ENCODE measurements around the gene PRKCA. TPM values are rescaled to one million over a fixed set of nuclear protein-coding genes. Genes with fewer than 3 reads are reported as not detected.

PRKCA gene
- total and polyA plus RNA-seq, 2 of the 13 experiments (the other 11 are each of a cell fraction or from before 2014, with no cell fraction given) = 18.5 to 21.5 TPM

- Histone ChIP-seq H2AFZ (ENCODE audit: low read length) (no peak overlapping the region), H3K9ac (ENCODE audit: insufficient read depth, low read depth, low read length) (no peak overlapping the region), H4K20me1 (ENCODE audit: insufficient read depth, low read length) (no peaks in the 10 kb centered on the region; the same call in 1 of the 2 replicates), H3K27me3 (ENCODE audit: control insufficient read depth in 1 of 2, insufficient read depth in 2 of 2, low read length in 2 of 2) (no peaks in the 10 kb centered on the region), H3K27ac (ENCODE audit: extremely low read length, insufficient read depth, low read length) (no peak overlapping the region), H3K9me3 (ENCODE audit: low read length) (no peaks in the 10 kb centered on the region), H3K4me3 (replicated peaks in 1 of 3; ENCODE audit: insufficient read depth in 1 of 3, low read depth in 2 of 3, low read length in 3 of 3) (no peak overlapping the region), H3K4me2 (ENCODE audit: low read depth, low read length) (no peak overlapping the region), H3K4me1 (ENCODE audit: insufficient read depth, low read length) (no peaks in the 10 kb centered on the region), H3K79me2 (ENCODE audit: insufficient read depth, low read length) (no peaks in the 10 kb centered on the region), H3K36me3 (replicated peaks in 1 of 2; ENCODE audit: control insufficient read depth in 1 of 2, insufficient read depth in 2 of 2, low read length in 2 of 2) (no peaks in the 10 kb centered on the region)
- TF ChIP-seq MTF1 (CRISPR knock-in tag; IDR thresholded peaks at IDR 0.05) (no peak), KDM6A (CRISPR knock-in tag; IDR thresholded peaks at IDR 0.05; ENCODE audit: low read depth) (no peak), ZNF775 (CRISPR knock-in tag; IDR thresholded peaks at IDR 0.05; ENCODE audit: borderline replicate concordance) (no peak), POLR2AphosphoS2 (IDR thresholded peaks at IDR 0.05; ENCODE audit: low read depth, low read length) (no peak), ZNF577 (CRISPR knock-in tag; IDR thresholded peaks at IDR 0.05; ENCODE audit: borderline replicate concordance, low read depth) (no peak), SP5 (CRISPR knock-in tag; IDR thresholded peaks at IDR 0.05; ENCODE audit: borderline replicate concordance, low read depth) (no peak), MTA1 (CRISPR knock-in tag; IDR thresholded peaks at IDR 0.05; ENCODE audit: borderline replicate concordance) (no peak), ZNF800 (CRISPR knock-in tag; IDR thresholded peaks at IDR 0.05) (no peak), FUBP1 (CRISPR knock-in tag; IDR thresholded peaks at IDR 0.05; ENCODE audit: borderline replicate concordance) (no peak)
- FAIRE-seq = no peak
- intact Hi-C loops (cut with micrococcal nuclease; ENCODE audit: unreplicated experiment) = no loop called here
- no peak for DNase-seq (ENCODE audit: low spot score)
- no peak for ATAC-seq
- ChIA-PET POLR2A (no interaction called here), CTCF (ENCODE audit: low intra/inter-chr PET ratio, low total read pairs) (no interaction called here)
- in situ Hi-C loops (cut with HindIII; ENCODE audit: extremely low pct_ligation_motif_present, low pct_unique_long_range_greater_than_20kb) = no loop called here
- no TSS peak for BruUV-seq (replicated peaks)
- whole genome bisulfite sequencing (ENCODE audit: low lambda C conversion rate) = 99% methylated on average over 2 of the region's 2 CpGs
Observed at GRCh38 chr17:66593116-66593515, 290.7 kb downstream of the PRKCA start.

Measured in HepG2 (cell line).